Upper lobe of left lung (tissue), 6 donors: ENCODE results near the gene ZNF688. TPM values are rescaled to one million over a fixed set of nuclear protein-coding genes. Genes with fewer than 3 reads are reported as not detected.
A peak's percentile ranks its signal among the peaks of the same experiment; 100 is the strongest.

Source experiments
- ATAC-seq, 2 donors: fragments of 200-7000 bp; cut with Tn5 transposase; one replicate each; pipeline ENCODE4 v1.9.1; 2022; ENCODE audit warnings: mild to moderate bottlenecking in 2 of 2, moderate library complexity in 2 of 2; ENCODE audit not compliant: low FRiP score in 2 of 2
- DNase-seq, 2 donors: peaks; one replicate each; pipeline ENCODE4 v3.0.0-alpha.2; 2019 to 2020
- H3K27ac ChIP-seq, 4 donors: fragments of 200-600 bp; sonication (generic); one replicate each; pipeline ENCODE4 v1.5.1; 2016 to 2019
- H3K27me3 ChIP-seq, 4 donors: fragments of 200-600 bp; sonication (generic); one replicate each; pipeline ENCODE4 v1.5.1; 2017 to 2019
- H3K36me3 ChIP-seq, 4 donors: fragments of 200-600 bp; sonication (generic); one replicate each; pipeline ENCODE4 v1.5.1; 2016 to 2019
- H3K4me1 ChIP-seq, 4 donors: fragments of 200-600 bp; sonication (generic); one replicate each; pipeline ENCODE4 v1.5.1; 2018 to 2019
- H3K4me3 ChIP-seq, 4 donors: fragments of 200-600 bp; sonication (generic); one replicate each; pipeline ENCODE4 v1.5.1; 2017 to 2019; ENCODE audit warnings: mild to moderate bottlenecking in 2 of 4, moderate library complexity in 1 of 4
- H3K9me3 ChIP-seq, 4 donors: fragments of 200-600 bp; sonication (generic); one replicate each; pipeline ENCODE4 v1.5.1; 2018 to 2019
- CTCF ChIP-seq, 6 experiments: fragments of 450-650 bp in 4 of 6; fragments of 200-600 bp in 2 of 6; sonication (generic) in 2 of 6; IDR thresholded peaks; one replicate each; pipeline ENCODE4 v1.5.1; 2016 to 2019; ENCODE audit warnings: antibody characterized with exemption in 6 of 6
- EP300 ChIP-seq, 4 donors: sonication (generic); formaldehyde crosslinking; IDR thresholded peaks; one replicate each; pipeline ENCODE4 v1.5.1; 2017; ENCODE audit warnings: antibody characterized with exemption in 4 of 4, control low read depth in 2 of 4
- POLR2A ChIP-seq, 4 donors: fragments of 450-650 bp; IDR thresholded peaks; one replicate each; pipeline ENCODE4 v1.5.1; 2016 to 2017; ENCODE audit warnings: antibody characterized with exemption in 4 of 4, mild to moderate bottlenecking in 2 of 4
- POLR2AphosphoS5 ChIP-seq, 2 donors: sonication (generic); formaldehyde crosslinking; IDR thresholded peaks; one replicate each; pipeline ENCODE4 v1.5.1; 2017; ENCODE audit warnings: antibody characterized with exemption in 2 of 2
- WGBS, 2 donors: methylation state at CpG; one replicate each; pipeline ENCODE4 v1.1.5; 2017 to 2018; 5-methylcytosine and 5-hydroxymethylcytosine counted together
- total RNA-seq, 6 donors: library from RNA; depleted of rRNA in 4 of 6; stranded (reverse); fragments of >200 nt in 4 of 6; gene quantifications; one replicate each; pipeline versions ENCODE4 v1.1.0 to v1.2.1, GENCODE V29; 2016 to 2021
- donor health status: DM: no; HTN: no; CAD: no; lungs with moderate emphysema.
- donor health status: DM: no; HTN: yes; CAD: no; lungs with severe emphysema.

ZNF688 gene
- total RNA-seq, 6 donors from 2014 or later: 15.0 to 34.6 (median 18.8) TPM

- TF ChIP-seq CTCF (IDR thresholded peaks at IDR 0.05) (no peak), EP300 (IDR thresholded peaks at IDR 0.05) (no peak), POLR2A (IDR thresholded peaks at IDR 0.05) (no peak), POLR2AphosphoS5 (IDR thresholded peaks at IDR 0.05) (no peak)
- peaks cover 12 to 24% (median 15%) of the 10 kb centered on the region in 4 donors for H3K4me1 ChIP-seq
- no peak for DNase-seq
- peaks cover 0 to 3% (median 1%) of the 10 kb centered on the region in 4 donors for H3K36me3 ChIP-seq
- no peaks in the 10 kb centered on the region for H3K9me3 ChIP-seq
- H3K27ac ChIP-seq: no peak overlapping the region
- no peaks in the 10 kb centered on the region for H3K27me3 ChIP-seq
- no peak overlapping the region for H3K4me3 ChIP-seq
- WGBS, 2 donors: 89 to 91% methylated on average over 2 of the region's 2 CpGs
- ATAC-seq: no peak
Measured at GRCh38 chr16:30588651-30589050, 17.1 kb upstream of the ZNF688 start.

GRCh38 chr16:30585400-30586191, 14.1 kb upstream of the ZNF688 start, which contains the start of gene ZNF785:
Gene ZNF785 (minus strand): TSS chr16:30585697. CDS start chr16:30585611, 86 bp downstream.
- no peaks in the 10 kb centered on the region for H3K9me3 ChIP-seq
- WGBS, 2 donors: 0% methylated on average over 24 to 30 of the region's 50 CpGs
- peak; percentile 96 to 99 for DNase-seq
- peak within 1 kb of the TSS; percentile 68 to 87 (median 82) for H3K4me3 ChIP-seq
- peak within 1 kb of the TSS; percentile 86 to 97 (median 93) for H3K27ac ChIP-seq
- no peaks in the 10 kb centered on the region for H3K27me3 ChIP-seq
- peak; percentile 99 to 100 for ATAC-seq
- peaks cover 12 to 24% (median 15%) of the 10 kb centered on the region in 4 donors for H3K4me1 ChIP-seq
- peak; percentile 86 to 88 for TF ChIP-seq POLR2AphosphoS5 (IDR thresholded peaks at IDR 0.05)
- TF ChIP-seq POLR2A (IDR thresholded peaks at IDR 0.05): peak in 2 of 4 donors; percentile 38 to 58
- no peak for TF ChIP-seq EP300 (IDR thresholded peaks at IDR 0.05)
- peak in 4 of 6 experiments; percentile 14 to 50 (median 42) for TF ChIP-seq CTCF (IDR thresholded peaks at IDR 0.05)
- H3K36me3 ChIP-seq: peaks cover 0 to 27% (median 19%) of the 10 kb centered on the region in 4 donors

- no peaks in the 10 kb centered on the region for H3K9me3 ChIP-seq
- H3K27ac ChIP-seq: peak overlapping the region; percentile 86 to 97 (median 93)
- H3K4me3 ChIP-seq: peak overlapping the region; percentile 68 to 87 (median 82)
- ATAC-seq (peak; percentile 1 to 54), DNase-seq (no peak)
- TF ChIP-seq POLR2AphosphoS5 (IDR thresholded peaks at IDR 0.05) (no peak), POLR2A (IDR thresholded peaks at IDR 0.05) (no peak), EP300 (IDR thresholded peaks at IDR 0.05) (no peak), CTCF (IDR thresholded peaks at IDR 0.05) (no peak)
- H3K36me3 ChIP-seq: peaks cover 0 to 27% (median 19%) of the 10 kb centered on the region in 4 donors
- H3K4me1 ChIP-seq: peaks cover 12 to 24% (median 15%) of the 10 kb centered on the region in 4 donors
- no peaks in the 10 kb centered on the region for H3K27me3 ChIP-seq
- WGBS, 2 donors: 1% methylated on average over 19 to 23 of the region's 23 CpGs
Measured at GRCh38 chr16:30585022-30585399, 13.5 kb upstream of the ZNF688 start.

GRCh38 chr16:30582611-30583340, 11.3 kb upstream of the ZNF688 start:
- no peak for TF ChIP-seq CTCF (IDR thresholded peaks at IDR 0.05)
- TF ChIP-seq EP300 (IDR thresholded peaks at IDR 0.05): no peak
- TF ChIP-seq POLR2A (IDR thresholded peaks at IDR 0.05): no peak
- TF ChIP-seq POLR2AphosphoS5 (IDR thresholded peaks at IDR 0.05): no peak
- WGBS, 2 donors: 94 to 98% methylated on average over 28 to 48 of the region's 48 CpGs
- H3K4me1 ChIP-seq: peaks cover 12 to 24% (median 15%) of the 10 kb centered on the region in 4 donors
- no peaks in the 10 kb centered on the region for H3K9me3 ChIP-seq
- H3K36me3 ChIP-seq: peaks cover 0 to 40% (median 24%) of the 10 kb centered on the region in 4 donors
- H3K4me3 ChIP-seq: no peak overlapping the region
- DNase-seq (peak in 1 of 2 donors; percentile 77), ATAC-seq (no peak)
- H3K27me3 ChIP-seq: no peaks in the 10 kb centered on the region
- H3K27ac ChIP-seq: no peak overlapping the region
